Stimulated activated naive CD4-positive, alpha-beta T cell (primary cell): Measurements from ENCODE around the gene COL5A2.

Experiments
- DNase-seq, 6 experiments: peaks; one replicate each; lab custom pipeline; 2025; lab: John Stamatoyannopoulos, UW

COL5A2 gene

DNA sequence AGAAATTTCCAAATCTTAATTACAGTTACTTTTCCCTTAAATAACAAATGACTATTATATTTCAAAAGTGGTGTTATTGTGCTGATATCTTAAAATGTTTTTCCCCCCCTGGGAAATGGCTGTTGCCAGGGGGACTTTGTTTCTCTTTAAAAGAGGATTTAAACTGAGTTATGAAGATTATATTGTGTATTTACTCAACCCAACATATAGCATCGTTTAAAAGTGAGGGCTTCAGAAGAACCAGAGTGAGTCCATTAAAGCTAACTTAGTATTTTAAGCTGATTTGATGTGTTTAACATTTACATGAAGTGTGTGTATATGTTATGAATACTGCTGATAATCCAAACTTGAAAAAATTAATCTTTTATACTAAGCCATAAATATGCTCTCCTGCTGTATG, 81.6 kb downstream of the COL5A2 start:
- DNase-seq: no peak

GRCh38 chr2:189096769-189097447, 82.7 kb downstream of the COL5A2 start:
- DNase-seq: no peak

DNA sequence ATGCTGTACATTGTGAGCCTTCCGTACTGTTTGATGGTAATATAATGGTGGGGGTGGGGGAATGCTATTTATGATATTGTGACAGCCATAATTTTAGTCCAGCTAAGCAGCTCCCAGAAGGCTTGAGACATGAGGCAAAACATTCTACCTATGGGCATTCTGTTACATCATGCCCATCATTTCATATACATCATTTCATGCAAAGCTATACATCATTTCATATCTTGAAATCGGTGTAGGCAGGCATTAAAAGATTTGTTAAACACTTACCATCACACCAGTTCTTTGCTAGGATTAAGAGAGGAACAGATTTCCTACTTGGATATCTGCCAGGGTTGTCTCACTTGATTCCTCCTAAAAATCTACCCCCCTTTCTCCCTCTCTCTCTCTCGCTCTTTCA, 84.5 kb downstream of the COL5A2 start:
- no peak for DNase-seq

DNA sequence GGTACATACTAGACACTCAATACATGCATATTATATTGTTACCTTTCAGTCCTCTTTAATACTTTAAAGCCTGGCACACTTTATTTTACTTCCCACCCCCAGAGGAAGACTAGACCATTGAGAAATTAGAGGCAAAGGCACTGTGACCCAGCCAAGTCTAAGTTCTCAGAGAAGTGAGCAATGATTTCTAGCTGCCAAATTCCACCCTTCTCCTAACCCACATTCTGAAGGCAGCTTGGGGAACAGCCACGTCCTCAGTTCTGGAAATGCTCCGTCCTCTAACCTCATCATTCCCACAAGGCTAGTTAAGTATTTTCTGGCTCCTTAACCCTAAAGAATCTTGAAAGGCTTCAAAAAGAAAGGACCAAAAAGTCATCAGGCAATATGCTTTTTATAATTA, 86.6 kb downstream of the COL5A2 start:
- DNase-seq: no peak

DNA sequence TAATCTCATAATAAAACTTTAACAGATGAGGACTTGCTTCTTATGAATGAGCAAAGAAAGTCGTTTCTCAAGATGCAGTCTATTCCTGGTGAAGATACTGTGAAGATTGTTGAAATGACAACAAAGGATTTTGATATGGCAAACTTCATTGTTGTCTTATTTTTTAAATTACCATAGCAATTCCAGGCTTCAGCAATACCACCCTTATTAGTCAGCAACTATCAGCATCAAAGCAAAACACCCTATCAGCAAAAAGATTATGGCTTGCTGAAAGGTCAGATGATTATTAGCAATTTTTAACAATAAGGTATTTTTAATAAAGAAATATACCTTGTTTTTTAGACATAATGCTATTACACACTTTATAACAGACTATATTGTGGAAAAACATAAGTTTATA, 88.3 kb downstream of the COL5A2 start:
- no peak for DNase-seq

DNA sequence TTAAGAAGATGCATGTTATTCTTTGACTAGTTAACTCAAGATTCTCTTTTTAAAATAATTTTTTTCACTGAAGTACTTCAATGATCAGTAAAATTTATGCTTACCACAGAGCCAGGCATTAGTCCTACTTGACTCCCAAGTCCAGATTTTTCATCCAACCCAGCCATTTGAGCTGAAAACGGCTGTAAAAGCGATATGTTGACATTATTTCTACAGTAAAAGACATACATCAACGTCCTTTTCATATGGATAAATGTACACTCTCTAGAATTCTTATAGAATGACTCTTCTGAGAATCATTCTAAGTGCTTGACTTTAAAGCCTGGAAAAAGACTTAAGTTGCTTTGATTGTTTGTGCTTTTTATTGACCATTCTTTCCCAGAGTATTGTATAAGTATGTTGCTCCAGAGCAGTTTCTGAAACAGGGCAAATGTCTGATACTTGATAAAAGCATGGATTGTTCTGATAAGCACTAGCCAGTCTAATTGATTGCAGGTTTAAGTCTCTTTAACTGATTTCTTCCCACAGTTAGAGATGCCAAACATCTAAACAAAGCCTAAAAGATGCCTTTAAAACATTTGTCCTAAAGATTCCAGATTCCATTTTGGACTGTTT, 90.9 kb downstream of the COL5A2 start:
- DNase-seq: no peak

DNA sequence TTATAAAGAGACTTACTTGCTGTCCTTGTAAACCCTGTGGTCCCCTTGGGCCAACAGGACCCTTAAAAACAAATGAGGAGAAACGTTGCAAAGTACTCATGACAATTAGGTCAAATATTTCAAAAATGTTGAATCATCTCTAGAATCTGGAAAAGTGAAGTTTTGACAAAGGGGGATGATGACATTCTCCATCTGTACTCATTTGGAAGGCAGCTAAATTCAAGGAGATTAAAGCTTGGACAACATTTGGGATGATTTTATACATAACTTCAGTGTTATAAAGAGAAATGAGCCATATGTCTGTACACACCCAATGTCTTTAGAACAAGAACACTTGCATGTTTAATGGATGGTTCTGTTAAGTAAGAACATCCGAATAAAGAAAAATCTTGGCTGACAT, 92.9 kb downstream of the COL5A2 start:
- no peak for DNase-seq

GRCh38 chr2:189086250-189086649, 93.3 kb downstream of the COL5A2 start:
- DNase-seq: no peak

GRCh38 chr2:189083606-189084005, 96.0 kb downstream of the COL5A2 start:
- DNase-seq: no peak

- DNase-seq: no peak
Observed at GRCh38 chr2:189083106-189083505, 96.5 kb downstream of the COL5A2 start.

DNA sequence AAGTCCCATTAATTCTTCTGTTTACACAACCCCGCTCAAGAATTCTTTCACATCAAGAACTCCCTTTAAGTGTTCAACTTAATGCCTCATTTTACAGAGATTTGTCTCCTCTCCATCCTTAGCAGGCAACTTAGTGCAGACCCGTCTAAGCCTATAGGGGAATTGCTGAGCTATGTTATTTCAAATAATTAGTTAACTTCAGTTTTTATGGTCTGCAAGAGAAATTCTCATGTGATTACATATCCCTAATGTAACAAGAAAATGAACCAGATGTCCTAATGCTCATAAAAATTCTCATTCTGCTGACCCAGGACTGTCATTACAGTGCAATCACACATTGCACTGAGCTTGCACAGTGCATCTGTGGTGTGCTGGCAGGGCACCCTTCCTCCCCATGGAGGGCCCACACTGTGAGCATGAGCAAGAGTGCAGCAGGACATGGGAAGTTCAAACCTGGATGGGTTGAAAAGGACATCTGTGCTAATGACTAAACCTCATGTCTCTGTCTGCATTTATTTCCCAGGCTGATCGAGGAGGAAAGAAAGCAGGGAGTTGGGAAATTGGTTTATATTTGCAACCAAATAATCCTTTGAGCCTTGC, 97.1 kb downstream of the COL5A2 start:
- no peak for DNase-seq

DNA sequence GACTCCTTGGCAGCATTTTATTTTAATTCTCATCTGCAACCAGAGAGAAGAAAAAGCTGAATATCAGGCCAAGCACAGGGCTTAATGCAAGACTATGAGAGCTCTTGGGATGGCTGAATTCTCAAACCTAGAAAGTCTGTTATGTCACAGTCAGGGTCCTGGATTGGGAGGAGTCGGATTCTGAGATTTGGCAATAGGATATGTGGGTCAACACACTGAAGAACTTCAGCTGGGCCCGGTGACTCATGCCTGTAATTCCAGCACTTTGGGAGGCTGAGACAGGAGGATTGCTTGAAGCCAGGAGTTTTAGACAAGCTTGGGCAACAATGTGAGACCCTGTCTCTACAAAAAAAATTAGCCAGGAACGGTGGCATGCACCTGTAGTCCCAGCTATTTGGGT, 103.0 kb downstream of the COL5A2 start:
- DNase-seq: no peak

DNA sequence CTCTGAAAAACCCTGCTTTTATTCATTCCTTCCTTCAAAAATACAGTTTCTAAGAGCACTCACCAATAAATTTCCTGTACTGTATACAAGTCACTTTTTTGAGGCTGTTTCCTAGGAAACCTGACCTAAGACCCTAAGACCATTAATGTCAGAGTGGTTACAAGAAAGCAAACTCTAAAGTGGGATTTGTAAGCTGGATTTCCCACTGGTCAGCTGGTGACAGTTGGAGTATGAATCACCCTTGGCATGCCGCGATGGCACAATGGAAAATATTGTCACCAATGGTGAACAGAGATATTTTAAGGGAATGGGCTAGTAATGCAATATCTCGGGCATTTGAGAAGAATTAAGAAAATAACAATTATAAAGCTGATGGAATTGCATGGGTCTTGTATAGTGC, 103.4 kb downstream of the COL5A2 start:
- no peak for DNase-seq

GRCh38 chr2:189074506-189074905, 105.1 kb downstream of the COL5A2 start:
- no peak for DNase-seq

GRCh38 chr2:189072036-189072435, 107.5 kb downstream of the COL5A2 start:
- no peak for DNase-seq

DNA sequence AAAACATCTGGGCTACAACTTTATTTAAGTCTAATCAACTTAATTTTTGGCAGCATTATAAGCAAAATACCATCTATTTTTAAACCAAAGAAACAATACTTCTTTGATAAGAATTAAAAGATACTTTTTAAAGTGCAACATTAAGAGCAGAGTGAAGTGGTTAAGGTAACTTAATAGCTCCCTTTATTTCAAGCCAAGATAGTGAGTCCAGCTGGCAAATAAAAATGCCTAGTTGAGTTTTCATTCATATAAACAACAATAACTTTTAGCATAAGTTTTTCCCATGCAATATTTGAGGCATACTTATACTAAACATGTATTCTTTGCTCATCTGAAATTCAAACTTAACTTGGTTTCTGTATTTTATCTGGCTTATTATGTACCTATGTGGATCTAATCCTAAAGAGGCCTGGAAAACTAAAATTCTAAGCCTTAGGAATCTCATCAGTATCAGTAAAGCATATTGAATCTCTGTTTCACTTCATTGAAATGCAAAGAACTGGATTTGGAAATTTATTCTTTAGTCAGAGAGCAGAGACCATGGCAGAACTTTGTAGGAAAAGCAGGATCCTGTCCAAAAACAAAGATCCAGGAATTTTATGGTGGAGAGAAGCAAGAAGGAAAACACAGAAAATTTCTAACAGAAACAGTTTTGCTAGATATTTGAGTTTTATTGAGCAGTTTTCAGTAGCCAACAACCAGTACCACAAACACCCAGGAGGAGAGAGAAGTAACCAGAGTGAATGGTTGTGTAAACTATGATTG, 109.5 kb downstream of the COL5A2 start:
- DNase-seq: no peak

DNA sequence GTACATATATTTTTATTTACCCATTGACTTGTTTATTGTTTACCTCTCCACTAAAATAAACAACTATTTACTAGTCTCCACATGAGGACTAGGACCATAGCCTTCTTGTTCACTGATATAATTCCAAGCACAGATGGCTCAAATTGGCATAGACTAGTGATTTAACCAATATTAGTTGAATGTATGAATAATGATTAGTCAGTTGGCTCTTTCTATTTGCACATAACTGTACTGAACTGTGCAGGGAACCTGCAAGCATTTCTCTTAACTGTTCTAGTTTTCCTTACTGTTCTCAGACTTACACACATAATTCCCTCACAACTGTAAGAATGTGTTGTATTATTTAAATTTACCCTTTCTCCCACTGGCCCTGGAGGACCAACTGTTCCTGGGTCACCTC, 113.5 kb downstream of the COL5A2 start:
- no peak for DNase-seq

GRCh38 chr2:189060096-189060642, 119.4 kb downstream of the COL5A2 start:
- DNase-seq: no peak

GRCh38 chr2:189057316-189057715, 122.2 kb downstream of the COL5A2 start:
- no peak for DNase-seq

DNA sequence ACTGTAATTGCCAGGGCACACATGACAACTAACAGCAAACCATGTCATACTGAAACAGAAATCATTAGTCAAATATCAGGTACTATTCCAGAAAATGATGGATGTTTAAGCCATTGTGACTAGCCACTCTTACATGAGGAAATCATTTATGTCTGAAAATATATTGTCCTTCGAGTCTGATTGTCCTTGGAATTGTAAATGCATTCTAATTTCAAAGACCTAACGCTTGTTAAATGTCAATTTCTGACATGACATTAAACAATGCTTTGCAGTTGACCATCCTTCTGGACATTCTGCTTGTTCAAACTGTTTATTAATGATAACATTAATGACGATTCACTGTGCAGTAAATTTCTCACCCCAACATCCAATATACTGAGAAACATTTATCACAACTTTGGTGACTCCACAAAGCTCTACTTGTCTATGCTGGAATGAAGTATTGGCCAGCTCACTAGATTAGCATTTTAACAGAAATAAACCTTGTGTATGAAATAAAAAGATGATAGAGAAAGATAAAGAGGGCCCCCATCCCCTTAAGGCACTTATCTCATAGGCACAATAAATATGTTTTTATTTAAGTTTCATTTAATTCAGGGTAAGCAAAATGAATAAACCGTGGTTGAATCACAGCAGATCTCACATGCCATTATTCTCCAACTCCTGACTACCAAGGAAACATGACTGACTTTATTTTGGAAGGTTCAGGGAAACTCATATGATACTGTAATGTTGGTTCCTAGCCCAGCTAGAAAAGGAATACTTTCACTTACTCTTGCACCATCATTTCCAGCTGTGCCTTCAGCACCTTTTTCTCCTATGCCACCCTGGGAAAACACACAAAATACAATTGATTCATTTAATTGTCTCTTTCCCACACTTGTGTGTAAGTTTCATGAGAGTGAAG, 123.1 kb downstream of the COL5A2 start:
- no peak for DNase-seq

DNA sequence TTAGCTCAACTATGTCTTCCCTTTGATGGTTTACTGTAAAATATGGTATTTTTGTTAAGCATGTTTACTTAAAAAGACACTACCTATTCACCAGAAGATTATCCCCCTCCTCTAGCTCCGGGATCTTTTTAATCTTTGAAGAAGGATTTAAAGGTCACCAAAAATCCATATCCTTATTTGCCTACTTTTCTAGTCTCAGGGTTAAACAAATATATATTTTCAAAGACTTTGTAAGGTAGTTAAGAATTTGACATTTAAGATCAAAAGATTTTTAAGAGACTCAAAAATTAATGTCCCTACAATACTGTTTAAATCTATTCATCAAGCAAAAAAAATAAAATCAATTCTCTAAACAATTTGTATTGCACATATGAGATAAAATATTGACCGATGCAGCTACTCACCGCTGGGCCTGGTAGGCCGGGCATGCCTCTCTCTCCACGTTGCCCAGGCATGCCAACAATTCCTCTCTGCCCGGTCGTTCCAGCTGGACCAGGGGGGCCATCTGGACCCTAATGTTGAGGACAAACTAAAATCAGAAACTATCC, 129.3 kb downstream of the COL5A2 start:
- DNase-seq: no peak
